GM23248 (cell line): ENCODE results near the gene ARPC4. TPM values are rescaled to one million over a fixed set of nuclear protein-coding genes. Genes with fewer than 3 reads are reported as not detected.

Source experiments
- DNase-seq: peaks from one replicate; pipeline ENCODE4 v3.0.0-alpha.2; 2015
- H2AFZ ChIP-seq: fragments of 200-600 bp; sonication (generic); 2 replicates; pipeline ENCODE4 v1.6.1; 2016; ENCODE audit warnings: antibody characterized with exemption
- H3F3A ChIP-seq: fragments of 200-600 bp; sonication (generic); 2 replicates; pipeline ENCODE4 v1.6.1; 2016; ENCODE audit warnings: mild to moderate bottlenecking, antibody characterized with exemption, mixed run types; ENCODE audit not compliant: insufficient read depth
- H3K27ac ChIP-seq: fragments of 200-600 bp; sonication (generic); 2 replicates; pipeline ENCODE4 v1.5.1; 2016; ENCODE audit warnings: mild to moderate bottlenecking
- H3K27me3 ChIP-seq: fragments of 200-600 bp; sonication (generic); replicated peaks from 2 replicates; pipeline ENCODE4 v1.6.1; 2016; ENCODE audit warnings: mild to moderate bottlenecking; ENCODE audit not compliant: insufficient read depth
- H3K36me3 ChIP-seq: fragments of 200-600 bp; sonication (generic); 2 replicates; pipeline ENCODE4 v1.6.1; 2016; ENCODE audit warnings: low read depth, mild to moderate bottlenecking
- H3K4me1 ChIP-seq: fragments of 200-600 bp; sonication (generic); 2 replicates; pipeline ENCODE4 v1.6.1; 2016; ENCODE audit warnings: mild to moderate bottlenecking; ENCODE audit not compliant: insufficient read depth
- H3K4me2 ChIP-seq: fragments of 200-600 bp; sonication (generic); one replicate; pipeline ENCODE4 v1.6.1; 2016; ENCODE audit warnings: mild to moderate bottlenecking; ENCODE audit not compliant: unreplicated experiment
- H3K4me3 ChIP-seq: fragments of 200-600 bp; sonication (generic); 2 replicates; pipeline ENCODE4 v1.5.1; 2016; ENCODE audit warnings: mild to moderate bottlenecking
- H3K79me2 ChIP-seq: fragments of 200-600 bp; sonication (generic); 2 replicates; pipeline ENCODE4 v1.6.1; 2016; ENCODE audit warnings: mild to moderate bottlenecking; ENCODE audit not compliant: insufficient read depth
- H3K9ac ChIP-seq: fragments of 200-600 bp; sonication (generic); 2 replicates; pipeline ENCODE4 v1.6.1; 2016; ENCODE audit warnings: mild to moderate bottlenecking
- H3K9me2 ChIP-seq: fragments of 200-600 bp; sonication (generic); 2 replicates; pipeline ENCODE4 v1.6.1; 2016; ENCODE audit warnings: mixed run types, mild to moderate bottlenecking, moderate library complexity; ENCODE audit not compliant: insufficient read depth
- H3K9me3 ChIP-seq: fragments of 200-600 bp; sonication (generic); one replicate; pipeline ENCODE4 v1.6.1; 2017; ENCODE audit warnings: low read depth
- H4K20me1 ChIP-seq: fragments of 200-600 bp; sonication (generic); 2 replicates; pipeline ENCODE4 v1.6.0; 2016; ENCODE audit not compliant: insufficient read depth
- EZH2 ChIP-seq: fragments of 200-600 bp; sonication (generic); IDR thresholded peaks from 2 replicates; pipeline ENCODE4 v1.6.1; 2018; ENCODE audit warnings: antibody characterized with exemption, mild to moderate bottlenecking; ENCODE audit not compliant: insufficient read depth, poor library complexity, severe bottlenecking
- EZH2phosphoT487 ChIP-seq: fragments of 200-600 bp; sonication (generic); IDR thresholded peaks from 2 replicates; pipeline ENCODE4 v1.6.1; 2018; ENCODE audit warnings: antibody characterized with exemption, moderate library complexity, mild to moderate bottlenecking, low read depth; ENCODE audit not compliant: insufficient read depth
- WGBS, 2 experiments: methylation state at CpG; one replicate each; pipeline ENCODE4 v1.1.6; 2015 to 2017; ENCODE audit warnings: low lambda C conversion rate in 2 of 2, low coverage in 1 of 2; ENCODE audit errors: missing lambda C conversion rate in 2 of 2; 5-methylcytosine and 5-hydroxymethylcytosine counted together
- in situ Hi-C: fragments of 300-500 bp; cut with MboI; formaldehyde crosslinking; loops from 2 replicates; pipeline ENCODE4 v1.15.0; 2020
- polyA plus RNA-seq: library from polyadenylated mRNA; unstranded; fragments of >200 nt; fragmentation: Nextera tagmentation; extraction: Ambion mirVana; gene quantifications from 2 replicates; pipeline ENCODE4 v1.2.1, GENCODE V29; 2016
- total RNA-seq: library from RNA; depleted of rRNA; stranded (reverse); fragments of >200 nt; shearing (Covaris generic); gene quantifications from 2 replicates; pipeline ENCODE4 v1.2.3, GENCODE V29; 2014

ARPC4 gene
- total and polyA plus RNA-seq, 2 experiments from 2014 or later, result 182 to 315 TPM

DNA sequence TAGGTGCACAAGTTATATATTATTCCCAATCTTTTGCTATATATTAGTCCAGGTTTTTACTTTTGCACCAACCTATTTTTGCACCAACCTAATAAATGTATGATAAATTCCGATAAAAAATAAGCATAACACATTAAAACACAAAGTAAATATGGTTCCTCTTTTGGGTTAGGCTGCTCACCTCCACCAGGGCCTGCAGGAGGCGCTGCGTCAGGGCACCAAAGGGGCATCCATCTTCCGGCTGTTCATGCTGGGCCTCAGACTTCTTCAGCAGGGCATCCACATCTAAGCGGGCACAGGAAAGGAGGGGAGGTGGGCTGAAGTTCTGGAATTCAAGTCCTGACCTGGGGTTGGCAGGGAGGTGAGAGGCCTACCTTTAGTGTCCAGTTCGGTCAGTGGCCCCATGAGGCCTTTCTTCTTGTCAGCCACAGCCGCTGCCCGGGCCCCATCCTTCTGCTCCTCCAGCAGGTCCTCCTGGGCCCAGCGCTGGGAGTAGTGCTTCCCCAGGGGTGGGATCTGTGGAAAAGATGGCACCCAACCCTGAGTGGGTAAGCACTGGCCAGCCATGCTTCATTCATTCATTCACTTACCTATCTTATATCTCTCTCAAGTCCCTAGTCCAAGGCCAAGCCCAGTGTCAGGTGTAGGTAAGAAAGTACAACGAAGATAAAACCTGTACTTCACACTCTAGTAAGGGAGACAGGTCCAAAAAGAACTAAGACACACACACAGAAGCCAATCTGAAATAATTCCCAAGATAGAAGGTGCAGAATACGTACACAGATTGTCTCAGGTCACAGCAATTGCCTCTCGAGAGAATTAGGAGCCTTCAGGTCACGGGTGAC, 5.8 kb upstream of the ARPC4 start:
- H3K27me3 ChIP-seq, result no peaks in the 10 kb centered on the region
- H3K9me3 ChIP-seq, result no peaks in the 10 kb centered on the region
- no peaks in the 10 kb centered on the region for H4K20me1 ChIP-seq
- no peak overlapping the region for H2AFZ ChIP-seq
- H3K9me2 ChIP-seq, result no peaks in the 10 kb centered on the region
- H3F3A ChIP-seq, result no peaks in the 10 kb centered on the region; the same call in 1 of the 2 replicates
- H3K79me2 ChIP-seq, result peaks cover 27% of the 10 kb centered on the region
- H3K4me2 ChIP-seq, result no peak overlapping the region
- in situ Hi-C loops, result no loop called here
- TF ChIP-seq EZH2 (no peak), EZH2phosphoT487 (no peak)
- peaks cover 38% of the 10 kb centered on the region for H3K36me3 ChIP-seq
- H3K9ac ChIP-seq, result no peak overlapping the region
- WGBS, 2 experiments, result 91 to 92% methylated on average over 13 of the region's 13 CpGs
- DNase-seq, result peak; percentile 31
- no peak overlapping the region for H3K27ac ChIP-seq
- H3K4me1 ChIP-seq, result peaks cover 6% of the 10 kb centered on the region
- H3K4me3 ChIP-seq, result no peak overlapping the region

GRCh38 chr3:9787714-9788113, 5.2 kb upstream of the ARPC4 start:
- Histone ChIP-seq H3K4me2 (no peak overlapping the region), H3K9ac (no peak overlapping the region), H3K27ac (no peak overlapping the region), H3F3A (no peaks in the 10 kb centered on the region; the same call in 1 of the 2 replicates), H2AFZ (no peak overlapping the region), H3K36me3 (peaks cover 31% of the 10 kb centered on the region), H3K9me3 (no peaks in the 10 kb centered on the region), H3K27me3 (no peaks in the 10 kb centered on the region), H3K4me3 (no peak overlapping the region), H4K20me1 (no peaks in the 10 kb centered on the region), H3K4me1 (peaks cover 6% of the 10 kb centered on the region), H3K9me2 (no peaks in the 10 kb centered on the region), H3K79me2 (peaks cover 29% of the 10 kb centered on the region)
- 68 to 72% methylated on average over 6 of the region's 6 CpGs for WGBS, 2 experiments
- in situ Hi-C loops, result no loop called here
- no peak for TF ChIP-seq EZH2phosphoT487
- TF ChIP-seq EZH2, result no peak
- no peak for DNase-seq

- Histone ChIP-seq H3K36me3 (peaks cover 21% of the 10 kb centered on the region), H3K27me3 (no peaks in the 10 kb centered on the region), H3K9me2 (no peaks in the 10 kb centered on the region), H3K4me1 (peaks cover 13% of the 10 kb centered on the region), H3K4me2 (peak overlapping the region; percentile 97), H4K20me1 (no peaks in the 10 kb centered on the region), H2AFZ (no peak overlapping the region), H3K4me3 (peak overlapping the region; percentile 99), H3F3A (peaks cover 5% of the 10 kb centered on the region), H3K9me3 (no peaks in the 10 kb centered on the region), H3K79me2 (peaks cover 61% of the 10 kb centered on the region), H3K9ac (peak overlapping the region; percentile 99; the same call in 1 of the 2 replicates), H3K27ac (no peak overlapping the region)
- DNase-seq, result no peak
- no peak for TF ChIP-seq EZH2
- no peak for TF ChIP-seq EZH2phosphoT487
- WGBS, 2 experiments, result 94% methylated on average over 11 of the region's 11 CpGs
- in situ Hi-C loops, result no loop called here
These were observed 1.8 kb upstream of the ARPC4 start for GRCh38 chr3:9791127-9791526.

GRCh38 chr3:9791790-9792404, 985 bp upstream of the ARPC4 start:
- Histone ChIP-seq H3K27me3 (no peaks in the 10 kb centered on the region), H3K27ac (peak overlapping the region; percentile 90), H3K9me2 (no peaks in the 10 kb centered on the region), H3K4me2 (peak overlapping the region; percentile 97), H3K79me2 (peaks cover 69% of the 10 kb centered on the region), H2AFZ (peak overlapping the region; percentile 79), H3K4me1 (peaks cover 13% of the 10 kb centered on the region), H3K36me3 (peaks cover 13% of the 10 kb centered on the region), H3K4me3 (peak overlapping the region; percentile 99), H3K9ac (peak overlapping the region; percentile 99), H4K20me1 (no peaks in the 10 kb centered on the region), H3F3A (peaks cover 5% of the 10 kb centered on the region), H3K9me3 (no peaks in the 10 kb centered on the region)
- in situ Hi-C loops, result no loop called here
- no peak for TF ChIP-seq EZH2phosphoT487
- no peak for TF ChIP-seq EZH2
- no peak for DNase-seq
- WGBS, 2 experiments, result 15 to 19% methylated on average over 11 to 14 of the region's 14 CpGs
